Left lung (tissue), 10 donors: ENCODE data around the gene HPS1. TPM values are rescaled to one million over a fixed set of nuclear protein-coding genes. Genes with fewer than 3 reads are reported as not detected.
A peak's percentile ranks its signal among the peaks of the same experiment; 100 is the strongest.

Experiments used
- ATAC-seq: fragments of 200-7000 bp; cut with Tn5 transposase; one replicate; pipeline ENCODE4 v1.9.1; 2020; ENCODE audit warnings: moderate library complexity
- DNase-seq, 4 donors: peaks; one replicate each; pipeline ENCODE4 v3.0.0-alpha.2; 2013 to 2020
- H3K27ac ChIP-seq, 2 donors: fragments of 200-600 bp; sonication (generic) in 1 of 2; one replicate each; pipeline versions ENCODE4 v1.5.0 to v1.8.0; 2020 to 2021
- H3K27me3 ChIP-seq, 2 donors: fragments of 200-600 bp; sonication (generic) in 1 of 2; one replicate each; pipeline versions ENCODE4 v1.5.0 to v1.8.0; 2020 to 2021
- H3K36me3 ChIP-seq, 2 donors: fragments of 200-600 bp; sonication (generic) in 1 of 2; one replicate each; pipeline versions ENCODE4 v1.5.0 to v1.8.0; 2020 to 2021
- H3K4me1 ChIP-seq, 2 donors: fragments of 200-600 bp; one replicate each; pipeline ENCODE4 v1.8.0; 2021
- H3K4me3 ChIP-seq, 2 donors: fragments of 200-600 bp; sonication (generic) in 1 of 2; one replicate each; pipeline versions ENCODE4 v1.5.0 to v1.8.0; 2020 to 2021; ENCODE audit warnings: mild to moderate bottlenecking in 1 of 2
- H3K9me3 ChIP-seq, 2 donors: fragments of 200-600 bp; sonication (generic) in 1 of 2; one replicate each; pipeline versions ENCODE4 v1.5.0 to v1.8.0; 2020 to 2021
- CTCF ChIP-seq, 2 donors: fragments of 200-600 bp; sonication (generic) in 1 of 2; IDR thresholded peaks; one replicate each; pipeline versions ENCODE4 v1.5.0 to v1.8.0; 2021; ENCODE audit warnings: antibody characterized with exemption in 2 of 2
- intact Hi-C, 2 donors: fragments of 100-400 bp; cut with DNase I; formaldehyde crosslinking; loops; one replicate each; pipeline versions ENCODE4 v1.11.2 to v1.14.2; 2022
- polyA plus RNA-seq, 6 donors: library from polyadenylated mRNA; unstranded; fragments of 120-200 nt; gene quantifications; one replicate each; pipeline ENCODE4 v1.2.1, GENCODE V29; 2013; ENCODE audit not compliant: insufficient read length in 6 of 6
- total RNA-seq, 2 donors: library from RNA; stranded (reverse); fragmentation: NEBNext Ultra II Directional; extraction: Animal tissue kit (Norgen Biotek cat#: 25700); gene quantifications; one replicate each; pipeline ENCODE4 v1.2.1, GENCODE V29; 2021
- donor health status: DM: no; HTN: yes; CAD: no.
- donor health status: DM: no; HTN: no; CAD: no.

Gene HPS1
- total and polyA plus RNA-seq, 8 donors = 32.1 to 95.0 (median 36.8) TPM

GRCh38 chr10:98404571-98405359 lies 42.0 kb downstream of the HPS1 start:
- ATAC-seq = peak; percentile 61
- Histone ChIP-seq H3K27me3 (no peaks in the 10 kb centered on the region), H3K36me3 (peaks cover 0 to 7% of the 10 kb centered on the region in 2 donors), H3K9me3 (no peaks in the 10 kb centered on the region), H3K4me1 (no peaks in the 10 kb centered on the region), H3K4me3 (no peak overlapping the region), H3K27ac (no peak overlapping the region)
- DNase-seq = no peak
- intact Hi-C loops = no loop called here
- TF ChIP-seq CTCF (IDR thresholded peaks at IDR 0.05) = no peak

GRCh38 chr10:98403812-98404504 lies 42.8 kb downstream of the HPS1 start:
- peaks cover 0 to 7% of the 10 kb centered on the region in 2 donors for H3K36me3 ChIP-seq
- H3K4me1 ChIP-seq = no peaks in the 10 kb centered on the region
- no peaks in the 10 kb centered on the region for H3K9me3 ChIP-seq
- H3K27ac ChIP-seq = no peak overlapping the region
- no peak for ATAC-seq
- no peaks in the 10 kb centered on the region for H3K27me3 ChIP-seq
- TF ChIP-seq CTCF (IDR thresholded peaks at IDR 0.05) = no peak
- intact Hi-C loops = no loop called here
- no peak for DNase-seq
- H3K4me3 ChIP-seq = no peak overlapping the region

- DNase-seq (peak in 1 of 4 donors; percentile 75), ATAC-seq (no peak)
- no peak for TF ChIP-seq CTCF (IDR thresholded peaks at IDR 0.05)
- Histone ChIP-seq H3K27me3 (no peaks in the 10 kb centered on the region), H3K27ac (no peak overlapping the region), H3K4me1 (no peaks in the 10 kb centered on the region), H3K4me3 (no peak overlapping the region), H3K9me3 (no peaks in the 10 kb centered on the region), H3K36me3 (peaks cover 0 to 7% of the 10 kb centered on the region in 2 donors)
- intact Hi-C loops = no loop called here
Measured at GRCh38 chr10:98402931-98403718, 43.6 kb downstream of the HPS1 start.

GRCh38 chr10:98402478-98402877 lies 44.3 kb downstream of the HPS1 start:
- TF ChIP-seq CTCF (IDR thresholded peaks at IDR 0.05) = no peak

More at GRCh38 chr10:98402478-98402877, 44.3 kb downstream of the HPS1 start:
- Histone ChIP-seq H3K4me1 (no peaks in the 10 kb centered on the region), H3K36me3 (peaks cover 0 to 7% of the 10 kb centered on the region in 2 donors), H3K27me3 (no peaks in the 10 kb centered on the region), H3K9me3 (no peaks in the 10 kb centered on the region), H3K4me3 (no peak overlapping the region), H3K27ac (no peak overlapping the region)
- ATAC-seq (peak; percentile 44), DNase-seq (peak in 1 of 4 donors; percentile 30)
- intact Hi-C loops = no loop called here
